Nephron progenitor cell (in vitro differentiated cells): ENCODE measurements around the gene MMRN2.
A peak's percentile ranks its signal among the peaks of the same experiment; 100 is the strongest.

ENCODE experiments used
- DNase-seq: peaks from one replicate; pipeline ENCODE4 v3.0.0; 2021
- H3K27ac Mint-ChIP-seq: 2 replicates; pipeline ENCODE4 v1.8.0; 2021; ENCODE audit warnings: mild to moderate bottlenecking, moderate library complexity, mixed read lengths
- H3K27me3 Mint-ChIP-seq: 2 replicates; pipeline ENCODE4 v1.8.0; 2021; ENCODE audit warnings: mild to moderate bottlenecking, low read depth, mixed read lengths; ENCODE audit not compliant: poor library complexity
- H3K36me3 Mint-ChIP-seq: 2 replicates; pipeline ENCODE4 v1.8.0; 2021; ENCODE audit warnings: low read depth, mixed read lengths
- H3K4me1 Mint-ChIP-seq: 2 replicates; pipeline ENCODE4 v1.8.0; 2021; ENCODE audit warnings: mixed read lengths
- H3K4me3 Mint-ChIP-seq: 2 replicates; pipeline ENCODE4 v1.8.0; 2021; ENCODE audit warnings: mild to moderate bottlenecking, moderate library complexity, mixed read lengths
- H3K9me3 Mint-ChIP-seq: 2 replicates; pipeline ENCODE4 v1.8.0; 2021; ENCODE audit warnings: mild to moderate bottlenecking, moderate library complexity, mixed read lengths
- TF ChIP-seq, protein P1 (sequence below): fragments of 200-600 bp; sonication (generic); IDR thresholded peaks from 2 replicates; pipeline ENCODE4 v1.5.0; 2021; ENCODE audit warnings: antibody characterized with exemption

The MMRN2 gene

DNA sequence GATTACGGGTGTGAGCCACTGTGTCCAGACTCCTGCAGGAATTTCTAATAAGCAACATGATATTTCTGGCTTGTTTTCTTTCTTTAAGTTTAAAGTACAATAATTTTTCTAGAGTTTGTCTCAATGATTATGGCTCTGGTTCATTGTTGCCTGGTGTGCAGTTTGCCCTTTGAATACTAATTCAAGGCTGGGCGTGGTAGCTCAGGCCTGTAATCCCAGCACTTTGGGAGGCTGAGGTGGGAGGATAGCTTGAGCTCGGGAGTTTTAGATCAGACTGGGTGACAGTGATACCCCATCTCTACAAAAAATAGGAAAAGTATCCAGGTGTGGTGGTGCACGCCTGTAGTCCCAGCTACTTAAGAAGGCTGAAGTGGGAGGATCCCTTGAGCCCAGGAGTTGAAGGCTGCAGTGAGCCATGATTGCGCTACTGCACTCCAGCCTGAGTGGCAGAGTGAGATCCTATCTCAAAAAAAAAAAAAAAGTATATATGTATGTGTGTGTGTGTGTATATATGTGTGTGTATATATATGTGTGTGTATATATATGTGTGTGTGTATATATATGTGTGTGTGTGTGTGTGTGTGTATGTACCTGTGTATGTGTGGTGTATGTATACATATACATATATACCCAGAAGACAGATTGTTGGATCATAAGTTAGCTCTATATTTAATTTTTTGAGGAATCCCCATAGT lies 19.1 kb upstream of the MMRN2 start:
- peaks cover 25% of the 10 kb centered on the region for H3K4me1 Mint-ChIP-seq
- TF ChIP-seq, protein P1, sequence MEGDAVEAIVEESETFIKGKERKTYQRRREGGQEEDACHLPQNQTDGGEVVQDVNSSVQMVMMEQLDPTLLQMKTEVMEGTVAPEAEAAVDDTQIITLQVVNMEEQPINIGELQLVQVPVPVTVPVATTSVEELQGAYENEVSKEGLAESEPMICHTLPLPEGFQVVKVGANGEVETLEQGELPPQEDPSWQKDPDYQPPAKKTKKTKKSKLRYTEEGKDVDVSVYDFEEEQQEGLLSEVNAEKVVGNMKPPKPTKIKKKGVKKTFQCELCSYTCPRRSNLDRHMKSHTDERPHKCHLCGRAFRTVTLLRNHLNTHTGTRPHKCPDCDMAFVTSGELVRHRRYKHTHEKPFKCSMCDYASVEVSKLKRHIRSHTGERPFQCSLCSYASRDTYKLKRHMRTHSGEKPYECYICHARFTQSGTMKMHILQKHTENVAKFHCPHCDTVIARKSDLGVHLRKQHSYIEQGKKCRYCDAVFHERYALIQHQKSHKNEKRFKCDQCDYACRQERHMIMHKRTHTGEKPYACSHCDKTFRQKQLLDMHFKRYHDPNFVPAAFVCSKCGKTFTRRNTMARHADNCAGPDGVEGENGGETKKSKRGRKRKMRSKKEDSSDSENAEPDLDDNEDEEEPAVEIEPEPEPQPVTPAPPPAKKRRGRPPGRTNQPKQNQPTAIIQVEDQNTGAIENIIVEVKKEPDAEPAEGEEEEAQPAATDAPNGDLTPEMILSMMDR, result no peak
- no peak overlapping the region for H3K27ac Mint-ChIP-seq
- H3K27me3 Mint-ChIP-seq, result peaks cover 23% of the 10 kb centered on the region
- no peaks in the 10 kb centered on the region for H3K36me3 Mint-ChIP-seq
- DNase-seq, result no peak
- no peaks in the 10 kb centered on the region for H3K9me3 Mint-ChIP-seq
- H3K4me3 Mint-ChIP-seq, result no peak overlapping the region

DNA sequence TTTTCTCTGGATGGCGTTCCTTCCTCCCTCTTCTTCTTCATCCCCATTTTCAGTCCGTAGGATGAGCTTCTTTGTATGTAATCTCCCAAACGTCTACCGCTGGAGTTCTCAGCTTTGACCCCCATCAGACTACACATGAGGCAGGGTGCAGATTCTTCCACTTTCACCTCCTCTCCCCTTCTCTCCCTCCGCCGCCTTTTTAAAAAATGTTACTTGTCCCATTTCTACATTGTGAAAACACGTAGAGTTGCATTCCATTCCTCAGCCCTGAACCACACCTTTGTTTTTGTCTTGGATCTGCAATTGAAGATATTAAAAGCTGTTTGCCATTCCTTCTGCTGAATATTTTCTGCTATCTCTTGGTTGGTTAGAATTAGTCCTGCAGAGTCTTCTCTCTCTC lies 17.1 kb upstream of the MMRN2 start:
- no peak overlapping the region for H3K4me3 Mint-ChIP-seq

DNA sequence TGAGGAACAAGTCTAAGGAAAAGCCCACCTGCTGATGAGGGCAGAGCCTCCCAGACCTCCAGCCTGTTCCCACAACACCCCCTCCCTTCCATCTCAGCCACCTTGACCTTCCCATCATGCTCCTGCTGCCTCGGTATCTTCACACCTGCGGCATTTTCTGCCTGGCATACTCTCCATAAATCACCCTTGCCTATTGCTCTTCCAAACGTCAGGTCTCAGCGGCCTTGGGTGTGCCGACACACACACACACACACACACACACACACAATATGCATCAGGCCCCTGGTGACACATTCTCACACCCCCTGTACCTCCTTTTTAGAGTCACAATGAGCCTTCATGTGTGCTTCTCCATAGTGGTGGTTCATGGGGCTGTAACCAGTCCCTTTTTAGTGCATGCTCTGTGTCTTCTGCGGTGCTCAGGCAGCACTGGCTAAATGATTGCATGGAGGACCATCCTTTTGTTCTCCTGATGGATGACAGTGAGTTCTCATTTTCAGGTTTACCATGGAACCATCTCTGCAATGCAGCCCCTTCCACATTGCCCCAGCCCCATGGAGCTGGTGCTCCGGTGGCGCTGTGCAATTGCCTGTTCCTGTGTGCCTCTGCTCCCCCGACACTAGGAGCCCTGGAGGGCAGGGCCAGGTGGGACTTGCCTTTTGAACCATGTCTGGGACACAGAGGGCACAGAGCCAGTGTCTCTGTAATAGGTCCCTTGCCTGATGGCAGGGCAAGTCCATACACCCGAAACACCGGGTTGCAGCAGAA lies 15.4 kb upstream of the MMRN2 start:
- Mint-ChIP-seq H3K27me3 (peaks cover 27% of the 10 kb centered on the region), H3K4me1 (peaks cover 34% of the 10 kb centered on the region), H3K36me3 (no peaks in the 10 kb centered on the region), H3K4me3 (peak overlapping the region; percentile 39), H3K27ac (no peak overlapping the region), H3K9me3 (no peaks in the 10 kb centered on the region)
- TF ChIP-seq, protein P1, result no peak
- DNase-seq, result no peak

More for the DNA sequence above, 17.1 kb upstream of the MMRN2 start:
- H3K27ac Mint-ChIP-seq, result no peak overlapping the region
- H3K36me3 Mint-ChIP-seq, result no peaks in the 10 kb centered on the region
- DNase-seq, result no peak
- peaks cover 27% of the 10 kb centered on the region for H3K27me3 Mint-ChIP-seq
- no peaks in the 10 kb centered on the region for H3K9me3 Mint-ChIP-seq
- TF ChIP-seq, protein P1, result no peak
- H3K4me1 Mint-ChIP-seq, result peaks cover 34% of the 10 kb centered on the region

DNA sequence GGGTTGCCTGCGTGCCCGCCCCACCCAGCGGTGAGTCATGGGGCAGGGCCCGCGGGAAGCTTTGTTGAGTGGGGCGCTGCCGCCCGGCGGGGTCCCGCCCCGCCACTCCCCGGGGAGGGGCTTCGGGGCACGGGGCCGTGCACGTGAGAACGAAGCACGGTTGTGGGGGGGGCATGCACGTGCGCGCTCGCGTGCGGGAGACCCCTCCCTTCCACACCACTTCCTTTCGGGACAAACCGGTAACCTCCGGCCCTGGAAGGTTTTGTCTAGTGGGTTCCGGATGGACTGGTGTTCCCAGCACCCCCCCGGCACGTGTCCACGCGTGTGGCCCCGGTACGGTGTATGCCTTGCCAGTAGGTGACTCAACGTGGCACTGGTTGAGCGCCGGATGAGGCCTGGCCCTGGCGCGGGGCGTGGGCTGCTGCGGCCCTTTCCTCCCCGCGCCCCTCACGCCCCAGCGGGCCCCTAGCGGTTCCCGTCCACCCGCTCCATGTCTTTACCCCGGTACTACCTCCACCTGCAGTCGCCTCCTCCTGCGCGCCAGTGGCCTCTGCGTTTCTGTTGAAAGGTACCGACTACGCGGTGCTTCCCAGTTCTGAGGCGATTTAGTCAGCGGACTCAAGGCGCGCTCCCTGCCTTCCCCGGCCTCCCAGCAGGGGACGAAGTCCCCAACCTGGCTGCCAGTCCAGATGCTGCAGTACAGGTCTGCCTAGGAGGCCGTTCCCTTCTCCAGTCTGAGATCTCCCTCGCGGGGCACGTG lies 14.0 kb upstream of the MMRN2 start:
- Mint-ChIP-seq H3K4me1 (peaks cover 48% of the 10 kb centered on the region), H3K4me3 (peak overlapping the region; percentile 88), H3K9me3 (no peaks in the 10 kb centered on the region), H3K27ac (no peak overlapping the region), H3K27me3 (peaks cover 29% of the 10 kb centered on the region), H3K36me3 (no peaks in the 10 kb centered on the region)
- TF ChIP-seq, protein P1, result peak; percentile 13
- peak; percentile 73 for DNase-seq

DNA sequence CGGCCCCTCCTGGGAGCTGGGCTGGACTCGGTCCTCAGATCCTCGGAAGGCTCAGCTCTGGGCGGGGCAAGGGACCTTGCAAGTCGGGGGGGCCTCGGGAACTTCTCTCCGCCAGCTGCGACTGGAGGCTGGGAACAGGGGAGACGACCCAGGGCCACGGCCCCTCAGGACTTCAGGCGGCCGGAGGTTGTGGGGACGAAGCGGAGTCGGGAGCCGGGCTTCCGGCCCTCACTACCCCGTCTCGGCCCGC lies 13.5 kb upstream of the MMRN2 start:
- Mint-ChIP-seq H3K4me1 (peaks cover 53% of the 10 kb centered on the region), H3K27ac (no peak overlapping the region), H3K36me3 (no peaks in the 10 kb centered on the region), H3K27me3 (peaks cover 31% of the 10 kb centered on the region), H3K4me3 (peak overlapping the region; percentile 84), H3K9me3 (no peaks in the 10 kb centered on the region)
- TF ChIP-seq, protein P1, result no peak
- no peak for DNase-seq
